Measurements from ENCODE around the gene PDP2.

DNA sequence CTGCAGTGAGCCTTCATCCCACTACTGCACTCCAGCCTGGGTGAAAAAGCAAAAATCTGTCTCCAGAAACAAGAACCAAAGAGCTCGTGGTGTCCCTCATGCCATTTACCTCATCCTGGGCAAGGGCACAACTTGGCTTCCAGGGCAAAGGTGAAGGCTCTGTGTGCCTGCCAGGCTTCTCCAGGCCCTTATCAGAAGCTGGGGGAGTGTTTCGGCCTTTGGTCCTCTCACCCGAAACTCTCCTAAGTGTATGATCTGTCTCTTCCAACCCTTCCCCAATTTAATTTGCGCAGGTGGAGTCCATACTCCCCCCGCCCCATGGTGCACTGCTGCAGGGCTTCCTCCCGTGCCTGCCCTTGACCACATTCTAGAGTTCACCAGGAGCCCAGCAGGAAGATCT lies 56.1 kb downstream of the PDP2 start:
- TF ChIP-seq, protein P1, sequence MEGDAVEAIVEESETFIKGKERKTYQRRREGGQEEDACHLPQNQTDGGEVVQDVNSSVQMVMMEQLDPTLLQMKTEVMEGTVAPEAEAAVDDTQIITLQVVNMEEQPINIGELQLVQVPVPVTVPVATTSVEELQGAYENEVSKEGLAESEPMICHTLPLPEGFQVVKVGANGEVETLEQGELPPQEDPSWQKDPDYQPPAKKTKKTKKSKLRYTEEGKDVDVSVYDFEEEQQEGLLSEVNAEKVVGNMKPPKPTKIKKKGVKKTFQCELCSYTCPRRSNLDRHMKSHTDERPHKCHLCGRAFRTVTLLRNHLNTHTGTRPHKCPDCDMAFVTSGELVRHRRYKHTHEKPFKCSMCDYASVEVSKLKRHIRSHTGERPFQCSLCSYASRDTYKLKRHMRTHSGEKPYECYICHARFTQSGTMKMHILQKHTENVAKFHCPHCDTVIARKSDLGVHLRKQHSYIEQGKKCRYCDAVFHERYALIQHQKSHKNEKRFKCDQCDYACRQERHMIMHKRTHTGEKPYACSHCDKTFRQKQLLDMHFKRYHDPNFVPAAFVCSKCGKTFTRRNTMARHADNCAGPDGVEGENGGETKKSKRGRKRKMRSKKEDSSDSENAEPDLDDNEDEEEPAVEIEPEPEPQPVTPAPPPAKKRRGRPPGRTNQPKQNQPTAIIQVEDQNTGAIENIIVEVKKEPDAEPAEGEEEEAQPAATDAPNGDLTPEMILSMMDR (IDR thresholded peaks at IDR 0.05; ENCODE audit: insufficient read depth, low read length): no peak
- TF ChIP-seq GABPA (IDR thresholded peaks at IDR 0.05; ENCODE audit: low read depth) (no peak), POLR2AphosphoS5 (IDR thresholded peaks at IDR 0.05; ENCODE audit: low read depth) (no peak), SPI1 (IDR thresholded peaks at IDR 0.05; ENCODE audit: borderline replicate concordance, low read depth) (no peak)
- TF ChIP-seq, protein P2, sequence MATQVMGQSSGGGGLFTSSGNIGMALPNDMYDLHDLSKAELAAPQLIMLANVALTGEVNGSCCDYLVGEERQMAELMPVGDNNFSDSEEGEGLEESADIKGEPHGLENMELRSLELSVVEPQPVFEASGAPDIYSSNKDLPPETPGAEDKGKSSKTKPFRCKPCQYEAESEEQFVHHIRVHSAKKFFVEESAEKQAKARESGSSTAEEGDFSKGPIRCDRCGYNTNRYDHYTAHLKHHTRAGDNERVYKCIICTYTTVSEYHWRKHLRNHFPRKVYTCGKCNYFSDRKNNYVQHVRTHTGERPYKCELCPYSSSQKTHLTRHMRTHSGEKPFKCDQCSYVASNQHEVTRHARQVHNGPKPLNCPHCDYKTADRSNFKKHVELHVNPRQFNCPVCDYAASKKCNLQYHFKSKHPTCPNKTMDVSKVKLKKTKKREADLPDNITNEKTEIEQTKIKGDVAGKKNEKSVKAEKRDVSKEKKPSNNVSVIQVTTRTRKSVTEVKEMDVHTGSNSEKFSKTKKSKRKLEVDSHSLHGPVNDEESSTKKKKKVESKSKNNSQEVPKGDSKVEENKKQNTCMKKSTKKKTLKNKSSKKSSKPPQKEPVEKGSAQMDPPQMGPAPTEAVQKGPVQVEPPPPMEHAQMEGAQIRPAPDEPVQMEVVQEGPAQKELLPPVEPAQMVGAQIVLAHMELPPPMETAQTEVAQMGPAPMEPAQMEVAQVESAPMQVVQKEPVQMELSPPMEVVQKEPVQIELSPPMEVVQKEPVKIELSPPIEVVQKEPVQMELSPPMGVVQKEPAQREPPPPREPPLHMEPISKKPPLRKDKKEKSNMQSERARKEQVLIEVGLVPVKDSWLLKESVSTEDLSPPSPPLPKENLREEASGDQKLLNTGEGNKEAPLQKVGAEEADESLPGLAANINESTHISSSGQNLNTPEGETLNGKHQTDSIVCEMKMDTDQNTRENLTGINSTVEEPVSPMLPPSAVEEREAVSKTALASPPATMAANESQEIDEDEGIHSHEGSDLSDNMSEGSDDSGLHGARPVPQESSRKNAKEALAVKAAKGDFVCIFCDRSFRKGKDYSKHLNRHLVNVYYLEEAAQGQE (IDR thresholded peaks at IDR 0.05; ENCODE audit: insufficient replicate concordance, low read depth): no peak

Measured in HL-60 (cell line).